GM18873 (cell line): ENCODE measurements around the gene COL5A1.

Experiments used
- ATAC-seq: cut with Tn5 transposase; IDR thresholded peaks from one replicate; pipeline ENCODE4 v1.9.1; 2021; ENCODE audit warnings: mild to moderate bottlenecking, moderate library complexity, moderate number of reproducible peaks; ENCODE audit not compliant: unreplicated experiment, low FRiP score

Gene COL5A1

GRCh38 chr9:134688661-134689320 lies 47.2 kb downstream of the COL5A1 start:
- no peak for ATAC-seq

- ATAC-seq: no peak
Measured at GRCh38 chr9:134689321-134690181, 47.9 kb downstream of the COL5A1 start.

DNA sequence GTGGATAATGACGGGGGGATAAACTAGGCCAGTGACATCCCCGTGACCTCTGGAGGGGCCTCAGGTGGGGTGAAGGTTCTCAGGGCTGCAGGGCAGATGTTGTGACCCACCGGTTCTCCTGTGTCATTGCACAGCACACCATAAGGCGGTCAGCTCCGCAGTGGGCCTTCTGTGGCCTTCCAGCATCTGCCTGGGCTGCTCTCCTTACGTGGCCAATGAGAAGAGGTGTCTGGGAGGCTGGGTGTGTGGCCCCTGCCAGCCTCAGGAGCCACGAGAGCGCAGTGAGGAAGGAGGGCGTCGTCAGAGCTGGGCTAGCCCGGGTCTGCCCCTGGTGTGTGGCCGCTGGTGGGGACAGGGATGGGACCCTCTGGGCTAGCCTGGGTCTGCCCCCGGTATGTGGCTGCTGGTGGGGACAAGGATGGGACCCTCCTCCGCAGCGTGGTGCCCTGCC lies 48.7 kb downstream of the COL5A1 start:
- ATAC-seq: no peak

DNA sequence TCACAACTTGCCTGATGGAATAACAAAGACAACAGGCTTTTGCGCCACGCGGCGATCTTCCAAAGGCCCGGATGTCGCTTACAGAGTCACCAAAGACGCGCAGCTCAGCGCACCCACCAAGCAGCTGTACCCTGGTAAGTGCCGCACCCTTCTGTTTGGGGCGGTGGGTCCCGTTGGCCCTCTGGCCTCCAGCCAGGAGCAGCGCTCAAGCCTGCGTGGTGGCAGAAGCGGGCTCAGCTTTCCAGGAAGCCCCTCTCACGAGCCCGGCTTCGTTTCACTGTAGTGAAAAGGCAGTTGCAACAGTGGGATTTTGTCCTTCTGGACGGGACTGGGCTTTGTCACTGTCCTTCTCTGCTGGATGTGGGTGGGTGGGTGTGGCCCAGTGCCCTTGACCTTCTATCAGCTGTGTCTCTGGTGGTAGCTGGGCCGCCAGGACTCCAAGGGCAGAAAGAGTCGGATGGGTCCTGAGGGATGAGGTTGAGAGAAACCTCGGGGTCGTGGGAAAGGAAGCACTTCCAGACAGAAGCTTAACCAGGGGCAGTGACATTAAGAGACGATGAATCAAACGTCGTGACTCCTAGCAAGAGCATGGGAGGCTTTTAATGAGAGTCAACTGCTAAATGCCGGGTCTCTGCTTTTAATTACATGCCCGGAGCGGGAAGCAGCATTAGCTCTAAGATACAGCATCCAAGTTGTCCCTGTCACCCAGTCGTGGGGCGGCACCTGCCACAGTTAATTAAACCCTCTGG lies 49.5 kb downstream of the COL5A1 start:
- ATAC-seq: no peak

DNA sequence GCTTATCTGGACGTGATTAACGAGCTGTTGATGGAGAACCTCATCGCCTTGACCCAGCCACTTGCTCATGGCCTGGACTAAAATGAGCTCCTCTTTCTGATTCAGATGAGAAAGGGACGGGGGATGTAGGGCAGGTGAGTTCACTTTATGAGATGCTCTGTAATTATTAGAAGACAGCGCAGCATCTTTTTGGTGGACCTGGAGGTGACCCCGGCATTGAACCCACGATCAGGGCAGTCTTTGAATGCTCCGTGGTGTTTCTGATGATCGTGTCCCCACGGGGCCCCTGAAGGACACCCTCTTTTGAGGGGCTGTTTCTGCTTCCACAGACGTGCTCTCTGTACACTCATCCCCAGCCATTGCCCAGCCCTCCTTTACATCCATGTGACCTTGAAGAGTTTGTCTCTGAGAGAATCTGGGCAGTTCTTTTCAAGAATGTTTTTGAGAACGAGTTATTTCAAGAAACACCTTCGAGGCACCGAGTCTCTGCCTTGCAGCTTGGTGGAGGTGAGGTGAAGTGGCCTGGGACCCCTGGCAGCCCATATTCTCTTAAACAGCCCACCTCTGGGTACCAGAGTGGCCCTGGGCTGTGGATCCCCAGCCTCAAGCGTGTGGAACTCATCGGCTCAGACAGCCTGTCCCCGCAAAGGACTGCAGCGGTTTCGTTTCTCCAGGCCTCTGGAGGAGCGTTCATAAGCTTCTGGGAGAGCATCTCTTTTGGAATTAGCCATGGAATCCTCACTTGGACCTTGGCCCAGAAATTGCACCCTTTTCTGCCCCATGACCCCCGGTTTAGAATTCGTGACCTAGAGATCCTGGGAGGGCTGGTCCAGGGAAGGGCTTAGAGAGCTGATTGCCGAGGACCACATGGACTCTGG lies 50.3 kb downstream of the COL5A1 start:
- no peak for ATAC-seq

GRCh38 chr9:134692573-134692860 lies 50.9 kb downstream of the COL5A1 start:
- ATAC-seq: no peak

GRCh38 chr9:134693011-134693410 lies 51.4 kb downstream of the COL5A1 start:
- no peak for ATAC-seq

GRCh38 chr9:134693641-134694367 lies 52.2 kb downstream of the COL5A1 start:
- no peak for ATAC-seq

DNA sequence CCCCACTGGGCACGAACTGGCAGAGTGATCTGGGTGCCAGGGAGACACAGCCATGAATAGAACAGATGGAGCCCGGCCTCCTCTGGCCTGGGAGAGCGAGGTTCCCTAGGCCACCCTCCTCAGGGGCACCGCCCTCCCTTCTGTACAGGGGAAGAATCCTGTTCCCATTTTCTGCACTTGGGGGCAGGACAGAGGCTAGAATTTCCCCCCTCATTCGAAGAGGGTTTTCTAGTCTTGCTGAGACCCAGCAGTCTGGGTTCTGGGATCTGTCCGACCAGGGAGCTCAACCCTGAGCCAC lies 52.7 kb downstream of the COL5A1 start:
- no peak for ATAC-seq

DNA sequence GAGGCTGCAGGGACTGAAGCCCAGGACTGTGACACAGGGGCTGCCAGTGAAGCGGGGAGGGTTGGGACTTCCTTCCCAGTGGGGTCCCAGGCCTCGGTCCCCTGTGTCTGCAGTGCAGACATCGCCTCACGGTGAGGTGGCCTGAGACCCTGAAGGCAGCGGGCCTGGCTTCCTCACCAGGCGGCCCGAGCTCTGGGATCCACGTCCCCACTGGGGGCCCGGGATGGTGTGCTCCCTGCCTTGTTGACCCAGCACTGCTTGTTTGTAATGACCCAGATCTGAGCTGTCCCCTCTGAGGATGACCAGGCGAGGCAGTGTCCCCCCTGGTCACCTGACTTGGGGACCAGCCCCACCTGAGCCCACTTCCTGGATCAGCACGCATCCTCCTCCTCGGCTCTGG lies 53.1 kb downstream of the COL5A1 start:
- ATAC-seq: no peak

DNA sequence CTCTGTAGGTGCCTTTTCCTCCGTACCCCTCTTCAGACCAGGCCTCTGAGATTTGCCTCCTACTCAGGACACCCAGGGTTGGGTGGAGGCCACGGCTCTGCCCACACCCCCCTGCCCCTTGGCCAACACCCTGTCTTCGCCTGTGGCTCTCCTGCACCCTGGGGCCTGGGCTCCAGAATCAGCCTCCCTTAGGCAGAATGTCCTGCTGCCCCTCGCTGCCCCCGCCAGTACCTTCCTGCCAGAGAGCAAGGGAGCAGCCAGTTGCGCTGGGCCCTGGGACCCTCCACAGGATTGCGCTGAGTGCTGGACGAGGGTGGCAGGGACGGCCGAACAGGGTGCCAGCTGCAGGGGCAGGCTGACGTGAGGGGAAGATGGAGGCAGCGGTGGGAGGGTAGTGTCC lies 53.5 kb downstream of the COL5A1 start:
- ATAC-seq: no peak

- ATAC-seq: no peak
Measured at GRCh38 chr9:134696433-134696832, 54.8 kb downstream of the COL5A1 start.

- ATAC-seq: no peak
Measured at GRCh38 chr9:134698111-134698510, 56.5 kb downstream of the COL5A1 start.

DNA sequence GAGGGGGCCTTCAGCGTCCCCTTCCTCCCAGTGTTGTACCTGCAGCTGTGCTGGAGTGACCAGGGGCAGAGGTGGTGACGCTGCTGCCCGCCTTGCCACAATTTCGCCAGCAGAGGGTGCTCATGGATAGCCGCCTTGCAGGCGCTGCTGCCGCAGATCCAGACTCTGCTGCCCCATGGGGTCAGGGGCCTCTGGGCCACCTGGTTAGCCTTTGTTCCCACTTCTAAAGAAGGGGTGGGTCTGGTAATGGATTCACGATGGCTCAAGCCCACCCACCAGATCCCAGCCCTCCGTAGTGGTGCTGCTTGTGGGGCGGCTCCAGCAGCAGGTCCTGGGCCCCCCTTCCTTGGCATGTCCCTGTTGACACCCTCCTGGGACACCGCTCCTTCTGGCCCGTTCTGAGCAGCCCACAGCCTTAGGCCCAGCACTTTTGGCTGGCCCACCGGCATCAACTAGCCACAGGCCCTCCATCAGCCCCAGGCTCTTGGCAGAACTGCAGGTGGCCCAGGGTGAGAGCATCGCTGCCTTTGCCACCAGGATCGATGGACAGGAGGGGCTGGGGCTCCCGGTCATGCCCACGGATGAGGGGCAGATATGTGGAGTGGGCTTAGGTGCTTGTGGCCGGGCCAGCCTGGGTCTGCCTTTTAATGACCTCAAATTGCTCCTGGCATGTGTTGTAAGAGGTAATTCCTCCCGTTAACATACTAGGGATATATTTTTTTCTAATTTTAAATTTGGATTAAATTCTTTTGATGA lies 57.2 kb downstream of the COL5A1 start:
- ATAC-seq: no peak

DNA sequence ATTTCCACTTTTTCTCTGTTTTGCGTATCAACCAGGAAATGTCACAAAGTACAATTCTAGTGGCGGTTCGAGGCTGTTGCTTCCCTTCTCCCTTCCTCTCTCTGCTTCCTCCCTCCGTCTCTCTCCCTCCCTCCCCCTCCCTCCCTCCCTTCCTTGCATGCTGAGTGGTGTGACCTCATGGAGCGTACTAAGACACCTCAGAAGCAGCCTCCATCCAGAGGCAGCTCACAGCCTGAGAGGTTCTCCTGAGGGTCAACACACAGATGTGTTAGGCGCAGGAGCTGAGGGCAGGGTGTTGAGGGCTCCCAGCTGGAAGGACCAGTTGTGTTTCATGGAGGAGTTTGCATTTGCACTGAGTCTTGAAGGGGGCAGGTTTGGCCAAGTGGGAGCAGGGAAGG lies 57.7 kb downstream of the COL5A1 start:
- ATAC-seq: no peak

- ATAC-seq: no peak
Measured at GRCh38 chr9:134700636-134701350, 59.2 kb downstream of the COL5A1 start.

GRCh38 chr9:134701581-134702259 lies 60.1 kb downstream of the COL5A1 start:
- no peak for ATAC-seq

- ATAC-seq: no peak
Measured at GRCh38 chr9:134702291-134702690, 60.7 kb downstream of the COL5A1 start.
